ENCODE measurements around the gene BBS2.

BBS2 gene

DNA sequence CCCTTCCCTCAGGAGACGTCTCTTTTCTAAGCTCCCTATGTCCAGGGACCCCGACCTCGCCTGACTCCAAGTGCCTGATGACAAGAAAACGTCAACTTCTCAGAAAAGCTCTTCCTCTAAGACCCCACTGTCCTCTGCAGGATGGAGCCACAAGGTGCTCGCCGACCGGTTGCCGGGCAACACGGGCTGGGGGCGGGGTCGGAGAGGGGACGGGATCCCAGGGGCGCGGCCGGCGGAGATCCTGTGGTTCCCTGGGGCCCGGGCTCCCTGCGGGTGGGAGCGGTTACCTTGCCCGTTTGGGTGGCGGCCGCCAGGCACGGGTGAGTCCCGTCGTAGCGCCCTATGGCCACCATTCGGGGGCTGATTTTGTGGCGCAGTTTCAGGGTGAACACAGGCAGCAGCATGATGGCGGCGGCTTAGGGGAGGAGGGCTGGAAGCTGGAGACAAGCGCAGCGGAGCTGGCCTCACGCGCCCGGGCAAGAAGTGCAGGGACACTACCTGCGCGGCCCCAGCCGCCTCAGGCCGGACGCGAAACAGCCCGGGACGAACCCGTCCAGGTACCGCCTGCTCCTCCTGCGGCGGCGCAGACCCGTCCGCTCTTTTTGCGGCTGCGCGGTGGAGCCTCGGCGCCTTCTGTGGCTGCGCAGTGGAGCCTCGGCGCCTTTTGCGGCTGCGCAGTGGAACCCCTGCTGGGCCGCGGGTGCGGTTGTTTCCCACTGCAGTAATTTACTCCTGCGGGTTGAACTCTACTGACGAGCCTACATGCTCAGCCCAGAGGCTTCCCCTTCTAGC is at the start of gene BBS2:
BBS2 (minus strand) TSS at position 566 of the 792 bp plus-strand sequence; CDS start at position 404, 162 bp downstream.
- peak; percentile 32 for DNase-seq (ENCODE audit: low read depth)
- TF ChIP-seq, protein P1, sequence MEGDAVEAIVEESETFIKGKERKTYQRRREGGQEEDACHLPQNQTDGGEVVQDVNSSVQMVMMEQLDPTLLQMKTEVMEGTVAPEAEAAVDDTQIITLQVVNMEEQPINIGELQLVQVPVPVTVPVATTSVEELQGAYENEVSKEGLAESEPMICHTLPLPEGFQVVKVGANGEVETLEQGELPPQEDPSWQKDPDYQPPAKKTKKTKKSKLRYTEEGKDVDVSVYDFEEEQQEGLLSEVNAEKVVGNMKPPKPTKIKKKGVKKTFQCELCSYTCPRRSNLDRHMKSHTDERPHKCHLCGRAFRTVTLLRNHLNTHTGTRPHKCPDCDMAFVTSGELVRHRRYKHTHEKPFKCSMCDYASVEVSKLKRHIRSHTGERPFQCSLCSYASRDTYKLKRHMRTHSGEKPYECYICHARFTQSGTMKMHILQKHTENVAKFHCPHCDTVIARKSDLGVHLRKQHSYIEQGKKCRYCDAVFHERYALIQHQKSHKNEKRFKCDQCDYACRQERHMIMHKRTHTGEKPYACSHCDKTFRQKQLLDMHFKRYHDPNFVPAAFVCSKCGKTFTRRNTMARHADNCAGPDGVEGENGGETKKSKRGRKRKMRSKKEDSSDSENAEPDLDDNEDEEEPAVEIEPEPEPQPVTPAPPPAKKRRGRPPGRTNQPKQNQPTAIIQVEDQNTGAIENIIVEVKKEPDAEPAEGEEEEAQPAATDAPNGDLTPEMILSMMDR (IDR thresholded peaks at IDR 0.05; ENCODE audit: control insufficient read depth, insufficient read depth, low read depth, low read length, missing control alignments): no peak
- H3K4me3 ChIP-seq (ENCODE audit: control insufficient read depth, low read depth, low read length): peak within 1 kb of the TSS; percentile 99

DNA sequence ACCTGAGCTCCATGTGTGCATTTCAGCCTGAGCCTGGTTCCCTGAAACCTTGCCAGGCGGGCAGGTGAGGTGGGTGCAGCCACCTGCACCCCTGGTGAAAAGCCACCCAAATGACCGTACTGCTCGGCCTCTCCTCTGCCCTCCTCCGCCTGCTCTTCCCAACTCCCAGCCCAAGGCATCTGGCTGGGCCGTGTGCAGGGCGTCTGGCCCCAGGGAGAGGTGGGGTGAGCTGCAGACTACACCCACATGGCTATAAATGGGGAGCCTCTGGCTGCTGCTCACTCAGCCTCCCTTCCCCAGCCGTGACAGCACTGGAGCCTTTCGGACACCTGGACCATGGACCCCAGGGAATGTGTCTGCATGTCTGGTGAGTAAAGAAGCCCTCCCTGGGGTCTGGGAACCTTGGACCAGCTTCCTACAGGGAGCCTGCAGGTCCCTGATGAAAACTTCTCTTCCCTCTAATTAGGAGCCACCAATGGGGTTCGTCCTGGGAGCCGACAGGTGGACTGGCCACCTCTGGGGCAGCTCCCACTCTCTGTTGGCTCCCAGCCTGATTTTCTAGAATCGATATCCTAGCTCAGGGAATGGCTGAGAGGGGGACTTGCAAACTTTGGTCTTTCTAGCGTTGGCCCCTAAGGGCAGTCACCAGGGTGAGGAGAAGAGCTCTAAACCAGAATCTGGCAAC is 45.1 kb upstream of the BBS2 start, which contains the start of gene MT4:
MT4 (plus strand) TSS at position 281 of the 685 bp plus-strand sequence; CDS start at position 337, 56 bp downstream.
- H3K4me3 ChIP-seq (ENCODE audit: control insufficient read depth, low read depth, low read length): no peak within 1 kb of the TSS
- TF ChIP-seq, protein P1 (IDR thresholded peaks at IDR 0.05; ENCODE audit: control insufficient read depth, insufficient read depth, low read depth, low read length, missing control alignments): no peak
- no peak for DNase-seq (ENCODE audit: low read depth)

DNA sequence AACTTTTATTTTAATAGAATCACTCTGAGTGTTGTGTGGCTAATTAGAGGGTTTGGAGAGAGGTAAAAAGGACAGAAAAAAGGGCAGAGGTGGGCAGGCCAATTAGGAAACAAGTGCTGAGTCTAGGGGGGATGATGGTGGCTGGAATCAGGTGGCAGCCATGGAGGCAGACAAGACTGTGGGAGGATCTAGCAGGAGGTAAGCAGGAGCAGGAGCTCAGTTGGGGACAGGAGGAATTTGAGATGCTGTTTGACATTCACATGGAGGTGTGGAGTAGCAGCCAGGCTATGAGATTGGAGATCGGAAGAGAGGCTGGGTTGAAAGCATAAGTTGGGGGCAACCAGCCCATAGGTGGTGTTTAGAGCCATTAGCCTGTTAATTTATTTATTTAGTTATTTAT is 41.3 kb upstream of the BBS2 start:
- no peak overlapping the region for H3K4me3 ChIP-seq (ENCODE audit: control insufficient read depth, low read depth, low read length)
- TF ChIP-seq, protein P1 (IDR thresholded peaks at IDR 0.05; ENCODE audit: control insufficient read depth, insufficient read depth, low read depth, low read length, missing control alignments): no peak
- DNase-seq (ENCODE audit: low read depth): no peak

DNA sequence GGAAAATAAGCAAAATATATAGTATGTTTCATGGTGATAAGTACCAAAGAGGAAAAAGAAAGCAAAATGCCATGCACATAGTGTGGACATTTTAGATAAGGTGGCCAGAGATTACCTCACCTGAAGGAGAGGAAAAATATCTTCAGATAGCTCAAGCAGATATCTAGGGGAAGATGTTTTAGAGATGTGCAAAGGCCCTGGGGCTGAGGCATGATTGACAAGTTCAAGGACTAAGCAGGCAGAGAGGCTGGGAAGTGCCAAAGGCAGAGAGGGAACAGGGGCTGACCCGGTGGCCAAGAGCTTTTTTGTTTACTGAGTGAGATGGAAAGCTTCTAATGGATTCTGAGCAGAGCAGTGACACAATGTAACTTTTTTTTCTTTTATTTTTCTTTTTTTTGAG is 40.6 kb upstream of the BBS2 start:
- no peak overlapping the region for H3K4me3 ChIP-seq (ENCODE audit: control insufficient read depth, low read depth, low read length)
- TF ChIP-seq, protein P1 (IDR thresholded peaks at IDR 0.05; ENCODE audit: control insufficient read depth, insufficient read depth, low read depth, low read length, missing control alignments): no peak
- DNase-seq (ENCODE audit: low read depth): no peak

- TF ChIP-seq, protein P1 (IDR thresholded peaks at IDR 0.05; ENCODE audit: control insufficient read depth, insufficient read depth, low read depth, low read length, missing control alignments): no peak
- H3K4me3 ChIP-seq (ENCODE audit: control insufficient read depth, low read depth, low read length): no peak overlapping the region
- DNase-seq (ENCODE audit: low read depth): no peak
Measured at GRCh38 chr16:56559109-56559508, 39.3 kb upstream of the BBS2 start.

- H3K4me3 ChIP-seq (ENCODE audit: control insufficient read depth, low read depth, low read length): no peak overlapping the region
- TF ChIP-seq, protein P1 (IDR thresholded peaks at IDR 0.05; ENCODE audit: control insufficient read depth, insufficient read depth, low read depth, low read length, missing control alignments): no peak
- peak; percentile 55 for DNase-seq (ENCODE audit: low read depth)
Measured at GRCh38 chr16:56558024-56558747, 38.4 kb upstream of the BBS2 start.
